Stimulated activated CD4-positive, alpha-beta T cell treated with anti-CD3 and anti-CD28 coated beads, Interleukin-12 subunit alpha, Interleukin-12 subunit beta, amount 100 ng/mL, for 4 hours (primary cell): ENCODE data around the gene CTNNAL1.
A peak's percentile ranks its signal among the peaks of the same experiment; 100 is the strongest.
"Not testable (repeated sequence)": the region's sequence is repeated elsewhere in the genome, so short reads cannot be mapped to it uniquely, and the experiment has no call there.

Experiments used
- DNase-seq: peaks from one replicate; pipeline ENCODE4 v3.0.0-alpha.2; 2020

The CTNNAL1 gene

DNA sequence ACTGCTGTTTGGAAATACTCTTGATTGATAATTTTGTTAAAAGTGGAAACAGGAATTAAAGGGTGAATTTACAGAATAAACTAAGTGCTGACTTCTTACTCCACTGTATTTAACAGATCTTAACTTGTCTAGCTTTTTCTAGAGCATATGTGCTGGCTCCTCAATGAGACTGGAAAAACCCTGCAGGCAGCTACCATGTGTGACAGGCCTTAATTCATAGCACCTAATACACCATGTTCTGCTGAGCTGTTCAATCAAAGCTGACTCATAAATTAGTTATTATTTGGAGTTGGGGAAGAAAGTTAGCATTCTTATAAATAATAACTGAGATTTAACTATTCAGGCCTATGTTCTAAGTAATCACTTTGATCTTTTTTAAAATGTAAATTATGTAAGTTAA lies 29.4 kb downstream of the CTNNAL1 start:
- DNase-seq, result no peak

DNA sequence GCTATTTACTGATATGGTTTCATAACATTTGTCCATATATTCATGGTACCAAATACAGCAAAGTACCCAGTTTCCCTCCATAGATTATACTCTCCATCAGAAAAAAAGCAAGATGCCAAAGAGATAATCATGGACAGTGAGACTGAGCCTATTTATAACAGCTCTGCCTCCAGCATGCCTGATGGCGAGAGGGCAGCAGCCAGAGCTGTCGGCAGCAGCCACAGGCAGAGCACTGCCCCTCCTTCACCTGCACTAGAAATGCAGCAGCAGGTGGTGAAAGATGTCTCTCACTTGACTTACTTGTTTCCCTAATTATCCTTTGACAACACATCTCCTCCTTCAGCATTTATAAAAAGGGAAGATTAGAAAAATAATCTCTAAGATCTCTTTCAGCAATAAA lies 32.4 kb downstream of the CTNNAL1 start:
- DNase-seq, result no peak

DNA sequence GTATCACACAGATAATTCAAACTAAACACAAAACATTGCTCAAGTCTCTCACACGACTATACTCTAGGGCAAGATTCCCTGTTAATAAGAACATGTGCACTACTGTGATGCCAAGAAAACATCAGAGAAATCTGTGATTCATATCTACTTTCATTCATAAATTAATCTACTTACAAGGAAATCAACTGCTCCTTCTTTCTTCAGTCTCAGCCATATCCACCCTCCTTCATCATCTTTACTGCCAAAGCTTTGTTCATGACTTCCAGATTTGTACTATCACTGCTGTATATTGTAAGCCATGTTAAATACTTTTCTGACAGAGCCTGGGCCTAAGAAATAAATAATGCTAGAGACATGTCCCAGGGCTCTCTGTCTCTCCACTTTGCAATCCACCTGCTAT lies 35.1 kb downstream of the CTNNAL1 start:
- DNase-seq, result no peak

DNA sequence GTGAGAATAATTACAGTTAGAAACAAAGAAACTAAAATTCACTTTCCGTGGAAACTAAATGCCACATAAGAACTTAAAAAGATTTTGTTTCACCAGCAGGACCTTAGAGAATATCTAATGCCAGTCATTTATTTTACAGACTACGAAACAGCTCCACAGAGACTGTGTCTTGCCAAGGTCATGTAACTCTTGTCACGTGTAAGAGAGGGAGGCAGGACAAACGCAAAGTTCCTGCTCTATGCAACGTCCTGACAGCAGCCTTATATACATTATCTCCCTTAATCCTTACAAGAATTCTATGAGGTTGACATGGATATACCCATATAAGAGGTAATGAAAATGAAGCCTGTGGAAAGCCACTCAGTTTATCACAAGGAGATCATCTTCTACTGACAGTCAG lies 39.4 kb downstream of the CTNNAL1 start:
- no peak for DNase-seq

DNA sequence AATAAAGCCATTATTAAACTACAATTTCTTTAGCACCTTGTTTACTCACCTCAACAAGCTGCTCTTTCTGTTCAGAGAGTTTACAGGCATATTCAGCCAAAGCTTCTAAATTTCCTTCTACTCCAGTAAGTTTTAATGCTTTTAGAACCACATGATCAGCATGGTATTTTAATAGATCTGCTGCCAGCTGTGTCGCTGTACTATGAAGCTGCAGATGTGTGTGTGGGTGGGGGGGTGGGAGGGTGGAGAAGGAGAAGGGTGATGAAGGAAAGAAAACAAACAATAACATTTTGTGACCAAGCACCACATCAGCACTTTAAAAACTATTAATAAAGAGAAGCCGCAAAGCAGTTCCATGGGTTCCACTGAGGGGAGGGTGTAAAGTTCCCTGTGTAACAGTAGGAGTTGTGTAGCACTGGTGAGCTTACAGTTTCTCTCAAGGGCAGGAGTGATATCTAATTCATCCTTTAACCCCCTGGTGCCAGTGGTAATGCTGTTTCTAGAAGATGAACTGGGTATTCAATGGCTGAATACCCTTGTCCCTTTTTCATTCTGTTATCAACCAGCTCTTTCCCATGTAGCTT lies 40.6 kb downstream of the CTNNAL1 start:
- no peak for DNase-seq

DNA sequence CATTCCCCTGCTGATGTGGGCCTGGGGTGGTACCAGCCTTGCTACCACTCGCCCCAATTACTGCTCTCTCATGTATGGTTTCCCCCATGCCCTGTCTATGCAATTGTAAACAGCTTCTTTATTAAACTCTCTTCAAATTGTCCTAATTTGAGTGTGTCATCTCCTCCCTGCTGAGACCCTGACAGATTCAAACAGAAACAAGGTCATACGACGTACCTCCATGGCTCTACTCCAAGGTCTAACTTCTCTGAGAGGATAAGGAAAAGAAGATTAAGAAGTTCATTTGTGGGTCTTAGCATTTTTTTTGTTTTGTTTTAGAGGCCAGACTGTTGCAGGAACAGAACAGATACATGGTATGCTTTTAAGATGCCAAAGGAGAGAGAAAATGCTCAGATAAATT lies 41.1 kb downstream of the CTNNAL1 start:
- DNase-seq, result no peak

GRCh38 chr9:108971392-108971791 lies 41.9 kb downstream of the CTNNAL1 start:
- not testable (repeated sequence) for DNase-seq

- DNase-seq, result no peak
These were observed 45.4 kb downstream of the CTNNAL1 start for GRCh38 chr9:108967916-108968315.

- DNase-seq, result no peak
These were observed 49.7 kb downstream of the CTNNAL1 start for GRCh38 chr9:108963459-108964143.

- DNase-seq, result no peak
These were observed 52.1 kb downstream of the CTNNAL1 start for GRCh38 chr9:108961151-108961550.

DNA sequence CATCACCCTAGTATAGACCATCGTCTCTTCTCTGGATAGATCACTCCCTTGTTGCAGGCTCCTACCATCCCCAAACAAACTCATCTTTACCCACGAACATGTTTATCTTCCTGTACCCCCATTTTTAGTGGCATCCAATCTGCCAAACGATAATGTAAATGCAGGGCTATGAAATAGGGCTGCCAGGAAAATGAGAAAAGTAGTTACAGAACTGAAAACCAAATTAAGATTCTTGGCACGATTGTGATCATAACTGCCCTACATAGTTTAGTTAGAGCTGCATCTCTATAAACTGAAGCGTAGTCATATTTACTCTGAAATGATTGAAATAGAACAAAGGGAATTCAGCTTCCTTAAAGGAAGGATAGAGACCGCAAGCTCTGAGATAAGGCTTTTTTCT lies 53.0 kb downstream of the CTNNAL1 start:
- no peak for DNase-seq

DNA sequence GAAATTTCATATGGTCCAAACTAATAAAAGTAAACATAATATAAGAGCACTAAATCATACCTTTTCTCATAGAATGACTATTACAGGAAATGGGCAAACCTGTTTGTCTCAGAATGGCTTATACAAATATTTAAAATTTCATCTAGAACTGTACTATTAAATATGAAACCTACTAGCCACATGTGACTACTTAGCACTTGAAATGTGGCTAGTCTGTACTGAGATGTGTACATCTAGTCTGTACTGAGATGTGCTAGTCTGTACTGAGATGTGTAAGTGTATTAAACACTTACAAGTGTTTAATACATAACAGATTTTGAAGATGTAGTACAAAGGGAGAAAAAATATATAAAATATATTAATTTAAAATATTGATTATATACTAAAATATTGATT lies 56.7 kb downstream of the CTNNAL1 start:
- DNase-seq, result no peak

DNA sequence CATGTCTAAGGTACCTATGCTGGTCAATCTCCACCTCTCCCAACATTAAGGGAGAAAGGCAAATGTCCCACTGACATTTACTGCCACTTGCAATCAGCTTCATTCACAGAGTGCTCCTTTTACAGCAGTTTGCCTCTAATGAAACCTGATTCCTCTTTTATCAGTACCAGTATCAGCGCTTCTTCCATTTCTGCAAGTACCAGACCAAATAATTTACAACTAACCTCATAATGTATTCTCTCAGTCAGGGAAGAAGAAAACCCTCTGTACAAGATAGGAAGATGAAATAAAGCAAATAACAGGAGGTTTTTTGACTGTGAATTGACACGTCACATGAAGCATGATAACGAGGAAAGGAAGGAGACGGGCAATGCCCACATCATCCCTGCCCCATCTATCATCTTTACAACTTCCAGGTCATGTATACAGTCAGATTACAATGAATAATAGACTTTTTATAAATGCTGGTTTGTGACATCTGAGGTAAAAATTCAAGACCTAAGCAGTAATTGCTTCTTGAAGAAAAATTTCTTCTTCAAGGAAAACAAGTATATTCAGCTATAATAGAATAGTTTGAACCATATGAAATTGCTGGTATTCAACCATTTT lies 57.2 kb downstream of the CTNNAL1 start:
- no peak for DNase-seq

DNA sequence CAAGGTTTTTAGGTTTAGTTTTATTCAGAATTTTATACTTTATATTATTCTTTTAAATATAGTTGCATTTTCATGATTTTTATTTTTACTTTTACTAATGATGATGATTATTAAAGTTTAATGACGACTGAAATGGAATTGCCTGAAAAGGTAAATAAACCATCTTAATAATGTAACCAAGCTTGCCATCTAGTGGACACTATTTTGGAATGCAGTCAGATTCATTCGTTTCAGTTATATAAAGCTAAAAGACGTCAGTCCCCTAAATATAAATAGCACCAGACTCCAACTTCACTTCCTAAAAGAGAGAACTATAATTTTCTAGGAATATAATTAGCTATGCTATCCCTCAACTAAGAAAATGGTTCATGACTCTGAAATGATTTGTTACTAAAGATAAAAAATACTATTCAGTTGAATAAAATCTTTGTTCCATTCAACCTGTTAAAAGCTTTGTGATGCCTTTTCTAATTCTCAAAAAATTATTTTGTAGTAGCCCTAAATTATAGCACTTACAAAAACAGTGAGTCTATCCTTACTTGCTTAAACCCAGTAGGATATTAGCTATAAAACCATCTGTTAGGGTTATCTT lies 59.2 kb downstream of the CTNNAL1 start:
- no peak for DNase-seq

DNA sequence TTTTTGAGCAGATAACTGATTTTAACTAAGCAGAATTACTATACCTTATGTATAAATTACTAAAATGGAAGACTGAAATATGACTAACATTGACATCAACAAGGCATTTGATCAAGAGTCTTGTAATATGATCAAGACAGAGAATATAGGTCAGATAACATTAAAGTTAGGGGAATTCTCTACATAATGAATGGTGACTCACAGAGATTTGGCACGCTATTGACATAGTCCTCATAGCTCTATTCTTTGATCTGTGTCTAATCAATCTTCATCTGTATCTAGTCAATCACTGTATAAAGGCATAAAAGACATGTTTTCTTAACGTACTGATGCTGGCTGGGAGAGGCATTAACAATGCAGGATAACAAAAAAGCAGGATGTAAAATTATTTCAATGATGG lies 61.7 kb downstream of the CTNNAL1 start:
- DNase-seq, result no peak

GRCh38 chr9:108950168-108950567 lies 63.1 kb downstream of the CTNNAL1 start:
- DNase-seq, result no peak

- DNase-seq, result no peak
These were observed 73.3 kb downstream of the CTNNAL1 start for GRCh38 chr9:108939975-108940374.

DNA sequence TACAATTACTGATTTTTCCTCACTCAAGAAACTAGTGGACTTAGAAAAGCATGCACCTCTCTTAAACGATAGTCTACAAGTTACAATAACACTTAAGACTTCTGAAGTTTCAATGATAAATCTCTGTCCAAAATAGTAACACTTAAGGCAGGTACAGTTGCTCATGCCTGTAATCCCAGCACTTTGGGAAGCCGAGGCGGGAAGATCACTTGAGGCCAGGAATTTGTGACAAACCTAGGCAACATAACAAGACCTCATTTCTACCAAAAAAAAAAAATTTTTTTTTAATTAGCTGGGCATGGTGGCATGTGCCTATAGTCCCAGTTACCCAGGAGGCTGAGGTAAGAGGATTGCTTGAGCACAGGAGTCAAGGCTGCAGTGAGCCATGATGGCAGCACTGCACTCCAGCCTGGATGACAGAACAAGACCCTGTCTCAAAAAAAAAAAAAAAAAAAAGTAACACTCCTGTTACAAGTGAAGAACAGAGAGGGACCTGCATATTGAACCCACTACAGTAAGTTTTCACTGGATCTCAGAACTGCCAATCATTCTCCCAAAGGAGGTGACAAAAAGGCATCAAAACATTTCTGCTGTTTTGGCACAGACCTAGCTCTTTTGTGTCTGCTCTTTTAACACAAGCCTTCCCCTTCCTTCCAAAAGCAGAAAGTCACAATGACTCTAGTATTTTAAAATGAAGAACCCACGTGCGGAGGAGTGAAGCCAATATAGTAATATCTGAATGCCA lies 75.6 kb downstream of the CTNNAL1 start:
- no peak for DNase-seq

- peak; percentile 70 for DNase-seq
These were observed 78.9 kb downstream of the CTNNAL1 start, which contains the start of gene ABITRAM for GRCh38 chr9:108934323-108934893. Gene ABITRAM (plus strand): TSS chr9:108934400. CDS start chr9:108934487, 87 bp downstream.

DNA sequence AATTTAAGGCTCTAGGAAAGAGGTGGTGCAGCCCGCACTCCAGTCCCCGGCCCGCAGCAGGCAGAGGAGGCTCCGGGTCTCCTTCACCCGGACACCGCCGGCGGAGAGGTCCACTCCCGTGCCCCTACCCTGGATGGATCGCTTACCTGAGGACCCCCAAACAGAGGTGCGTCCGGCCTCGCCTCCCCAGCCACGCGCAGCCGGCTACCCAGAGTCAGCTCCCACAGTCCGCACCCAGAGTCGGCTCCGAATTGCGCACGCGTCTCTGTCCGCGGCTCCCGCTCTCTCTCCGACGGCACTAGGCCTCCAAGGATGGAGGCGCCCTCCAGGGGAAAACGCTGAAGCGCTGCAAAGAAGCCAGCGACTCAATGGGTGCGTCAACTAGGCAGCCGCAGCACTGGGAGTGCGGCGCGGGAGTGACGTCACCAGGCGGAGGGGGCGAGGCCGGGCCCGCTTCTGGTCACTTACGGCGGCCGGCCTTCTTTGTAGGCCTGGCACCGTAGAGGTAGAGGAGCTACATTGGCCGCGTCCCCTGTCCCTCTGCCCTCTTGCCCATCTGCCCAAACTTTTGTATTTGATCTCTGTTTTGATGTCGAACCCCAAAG lies 79.5 kb downstream of the CTNNAL1 start, which contains the start of gene ELP1:
ELP1 (minus strand) TSS at position 407 of the 605 bp plus-strand sequence. CDS start 2,978 bp downstream, outside the sequence.
- DNase-seq, result peak; percentile 91

DNA sequence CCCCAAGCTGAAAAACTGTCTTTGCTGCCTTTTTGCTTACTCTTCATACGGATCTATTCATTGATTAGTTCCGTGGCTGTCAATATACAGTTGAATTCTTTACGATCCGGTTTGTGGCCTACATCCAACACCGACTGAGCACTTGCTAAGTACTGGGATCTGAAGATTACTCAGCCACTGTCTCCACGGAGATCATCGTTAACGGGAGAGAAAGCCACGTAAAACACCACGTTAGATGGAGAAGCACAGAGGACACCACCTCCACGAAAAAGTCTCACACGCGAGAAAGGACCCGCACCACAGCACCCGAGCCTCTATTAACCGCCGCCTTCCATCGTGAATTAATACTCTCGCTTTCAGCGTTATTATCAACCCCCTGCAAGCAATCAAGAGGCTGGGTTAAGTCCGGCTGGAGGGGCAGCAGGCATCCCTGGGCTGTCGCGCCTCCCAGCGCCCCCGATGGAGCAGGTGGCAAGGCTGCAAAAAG lies 80.0 kb downstream of the CTNNAL1 start:
- DNase-seq, result peak; percentile 0

- no peak for DNase-seq
These were observed 84.9 kb downstream of the CTNNAL1 start for GRCh38 chr9:108928386-108928785.
